ENCODE data around the gene OPN1SW.

Gene OPN1SW

DNA sequence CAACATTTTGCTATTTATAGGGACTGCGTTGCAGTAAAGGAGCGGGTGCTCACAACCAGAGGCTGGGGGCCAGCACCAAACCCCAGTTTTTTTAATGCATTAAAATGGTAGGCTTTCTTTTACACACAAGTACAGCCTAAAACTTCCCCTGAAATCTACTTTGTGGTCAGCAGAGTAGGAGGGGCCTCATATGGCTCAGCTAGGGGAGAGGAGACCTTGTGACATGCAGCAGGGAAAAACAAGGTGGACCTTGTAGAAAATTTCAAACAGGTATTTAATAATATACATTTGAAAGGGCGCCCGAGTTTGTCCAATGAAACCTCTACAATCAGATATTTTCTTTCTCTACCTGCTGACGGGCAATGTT lies 17.6 kb upstream of the OPN1SW start:
- TF ChIP-seq, protein P1, sequence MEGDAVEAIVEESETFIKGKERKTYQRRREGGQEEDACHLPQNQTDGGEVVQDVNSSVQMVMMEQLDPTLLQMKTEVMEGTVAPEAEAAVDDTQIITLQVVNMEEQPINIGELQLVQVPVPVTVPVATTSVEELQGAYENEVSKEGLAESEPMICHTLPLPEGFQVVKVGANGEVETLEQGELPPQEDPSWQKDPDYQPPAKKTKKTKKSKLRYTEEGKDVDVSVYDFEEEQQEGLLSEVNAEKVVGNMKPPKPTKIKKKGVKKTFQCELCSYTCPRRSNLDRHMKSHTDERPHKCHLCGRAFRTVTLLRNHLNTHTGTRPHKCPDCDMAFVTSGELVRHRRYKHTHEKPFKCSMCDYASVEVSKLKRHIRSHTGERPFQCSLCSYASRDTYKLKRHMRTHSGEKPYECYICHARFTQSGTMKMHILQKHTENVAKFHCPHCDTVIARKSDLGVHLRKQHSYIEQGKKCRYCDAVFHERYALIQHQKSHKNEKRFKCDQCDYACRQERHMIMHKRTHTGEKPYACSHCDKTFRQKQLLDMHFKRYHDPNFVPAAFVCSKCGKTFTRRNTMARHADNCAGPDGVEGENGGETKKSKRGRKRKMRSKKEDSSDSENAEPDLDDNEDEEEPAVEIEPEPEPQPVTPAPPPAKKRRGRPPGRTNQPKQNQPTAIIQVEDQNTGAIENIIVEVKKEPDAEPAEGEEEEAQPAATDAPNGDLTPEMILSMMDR (IDR thresholded peaks at IDR 0.05) = no peak

DNA sequence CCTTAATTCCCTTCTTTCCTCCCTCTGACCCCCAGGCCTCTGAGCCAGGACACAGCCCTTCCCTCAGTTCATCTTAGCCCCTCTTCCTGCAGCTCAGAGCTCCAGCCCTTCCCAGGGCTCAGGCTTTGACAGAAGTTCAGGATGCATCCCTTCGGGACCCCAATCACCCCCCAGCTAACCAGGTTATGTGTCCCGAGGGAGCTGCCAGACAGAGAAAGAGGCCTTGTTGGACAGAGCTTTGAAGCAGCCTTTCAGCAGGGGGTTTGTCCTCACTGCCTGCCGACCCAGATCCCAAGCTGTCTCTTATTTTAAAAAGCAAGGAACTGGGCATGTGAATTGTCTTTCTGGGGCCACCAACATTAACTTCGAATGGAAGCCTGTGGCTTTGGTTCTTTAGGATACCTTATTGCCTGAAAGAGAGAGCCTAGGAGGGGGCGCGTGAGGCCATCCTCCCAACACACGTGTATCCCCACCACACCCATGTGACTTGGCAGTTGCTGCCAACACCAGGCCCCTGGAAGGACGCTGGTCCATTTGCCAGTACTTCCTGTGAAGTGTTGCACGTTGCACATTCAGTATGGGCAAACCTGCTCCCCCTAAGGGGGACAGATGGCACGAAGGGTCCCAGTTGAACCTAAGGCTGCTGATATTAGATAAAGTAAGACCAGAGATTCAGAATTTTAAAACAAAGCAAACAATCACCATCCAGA lies 17.0 kb upstream of the OPN1SW start:
- TF ChIP-seq, protein P1 (IDR thresholded peaks at IDR 0.05) = no peak

DNA sequence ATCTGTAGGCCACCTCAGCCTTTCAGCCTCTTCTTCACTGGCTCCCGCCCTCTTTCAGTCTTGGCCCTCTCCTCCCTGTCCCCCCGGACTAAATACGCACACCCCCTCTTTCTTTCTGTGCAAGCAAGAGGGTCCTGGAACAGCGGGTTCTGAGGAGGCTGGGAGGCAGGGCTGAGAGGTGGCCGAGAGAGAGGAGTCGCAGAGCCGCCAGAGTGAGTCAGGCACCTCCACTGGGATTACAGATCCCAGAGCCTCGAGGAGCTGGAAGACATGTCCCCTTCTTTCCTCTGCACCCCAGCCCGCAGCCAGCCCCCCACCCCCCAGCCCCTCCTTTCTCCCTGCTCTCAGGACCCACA lies 16.4 kb upstream of the OPN1SW start:
- TF ChIP-seq, protein P1 (IDR thresholded peaks at IDR 0.05) = no peak

DNA sequence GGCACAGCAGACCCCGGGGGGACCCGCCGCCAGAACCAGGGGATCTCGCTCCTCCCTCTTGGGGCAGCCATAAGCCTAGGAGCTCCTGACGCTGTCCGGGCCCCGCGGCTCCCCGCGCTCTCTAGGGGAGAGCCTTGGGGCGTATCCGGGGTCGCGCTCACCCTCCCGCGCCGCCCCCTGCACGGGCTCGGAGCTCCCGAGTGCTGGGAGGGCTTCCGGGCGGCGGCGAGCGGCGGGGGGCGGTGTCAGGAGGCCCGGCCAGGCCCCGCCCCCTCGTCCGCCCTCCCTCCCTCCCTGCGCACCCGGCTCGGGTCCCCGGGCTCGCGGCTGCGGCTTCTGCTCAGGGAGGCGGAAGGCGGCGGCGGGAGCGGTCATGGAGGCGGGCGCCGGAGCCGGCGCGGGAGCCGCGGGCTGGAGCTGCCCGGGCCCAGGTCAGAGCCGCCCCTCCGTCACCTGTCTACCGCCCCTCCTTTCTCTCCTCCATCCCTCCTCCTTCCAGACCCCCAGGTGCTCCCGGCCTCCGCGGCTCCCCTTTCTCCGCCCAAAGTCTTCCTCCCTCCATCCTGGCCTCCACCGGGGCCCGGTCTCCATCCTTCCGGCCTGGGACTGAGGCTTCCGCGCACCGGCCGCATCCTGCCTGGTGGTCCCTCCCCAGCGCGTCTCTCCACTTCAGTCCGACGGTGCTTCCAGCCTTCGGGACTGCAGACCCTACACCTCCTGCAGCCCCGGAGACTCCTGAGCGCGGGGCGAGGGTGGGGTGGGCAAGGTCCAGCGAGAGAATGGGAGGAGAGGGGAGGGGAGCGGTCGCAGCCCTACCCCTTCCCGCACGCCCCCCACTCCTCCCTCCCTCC lies 15.8 kb upstream of the OPN1SW start, which contains the start of gene CCDC136:
CCDC136 (plus strand) TSS at position 848 of the 851 bp plus-strand sequence. CDS start 444 bp downstream, outside the sequence.
- TF ChIP-seq, protein P1 (IDR thresholded peaks at IDR 0.05) = no peak

DNA sequence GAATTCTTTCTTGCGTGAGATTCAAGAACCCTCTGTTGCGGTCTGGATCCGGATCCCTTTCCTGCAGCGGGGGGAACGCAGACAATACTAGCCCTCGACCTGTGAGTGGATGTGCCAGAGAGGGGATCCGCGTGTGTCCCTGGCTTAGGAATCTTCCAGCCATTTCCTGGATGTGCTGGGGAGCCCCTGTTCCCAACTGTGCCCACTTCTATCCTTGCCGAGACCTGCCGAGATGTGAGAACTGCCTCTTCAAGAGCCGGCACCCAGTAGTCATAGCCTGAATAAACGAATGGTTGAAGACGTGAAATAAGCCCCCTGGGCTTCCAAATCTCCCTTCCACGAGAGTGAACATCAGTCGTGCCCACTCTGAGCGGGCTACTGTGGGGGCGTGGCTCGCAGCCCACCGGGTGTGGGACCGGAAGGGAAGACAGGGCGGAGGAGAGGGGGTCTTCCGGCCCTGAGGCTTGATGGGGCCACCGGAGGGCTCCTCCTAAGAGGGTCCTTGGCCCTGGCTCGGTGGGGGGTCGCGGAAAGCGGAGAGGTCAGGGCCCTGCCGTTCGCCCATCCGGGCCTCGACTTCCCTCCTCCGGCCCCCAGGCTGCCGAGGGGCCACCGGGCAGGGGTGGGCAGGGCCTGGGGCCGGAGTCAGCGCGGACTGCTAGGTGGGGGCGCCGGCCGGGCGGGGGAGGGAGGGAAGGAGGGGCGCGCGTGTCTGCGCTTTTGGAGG lies 14.9 kb upstream of the OPN1SW start:
- TF ChIP-seq, protein P1 (IDR thresholded peaks at IDR 0.05) = no peak

DNA sequence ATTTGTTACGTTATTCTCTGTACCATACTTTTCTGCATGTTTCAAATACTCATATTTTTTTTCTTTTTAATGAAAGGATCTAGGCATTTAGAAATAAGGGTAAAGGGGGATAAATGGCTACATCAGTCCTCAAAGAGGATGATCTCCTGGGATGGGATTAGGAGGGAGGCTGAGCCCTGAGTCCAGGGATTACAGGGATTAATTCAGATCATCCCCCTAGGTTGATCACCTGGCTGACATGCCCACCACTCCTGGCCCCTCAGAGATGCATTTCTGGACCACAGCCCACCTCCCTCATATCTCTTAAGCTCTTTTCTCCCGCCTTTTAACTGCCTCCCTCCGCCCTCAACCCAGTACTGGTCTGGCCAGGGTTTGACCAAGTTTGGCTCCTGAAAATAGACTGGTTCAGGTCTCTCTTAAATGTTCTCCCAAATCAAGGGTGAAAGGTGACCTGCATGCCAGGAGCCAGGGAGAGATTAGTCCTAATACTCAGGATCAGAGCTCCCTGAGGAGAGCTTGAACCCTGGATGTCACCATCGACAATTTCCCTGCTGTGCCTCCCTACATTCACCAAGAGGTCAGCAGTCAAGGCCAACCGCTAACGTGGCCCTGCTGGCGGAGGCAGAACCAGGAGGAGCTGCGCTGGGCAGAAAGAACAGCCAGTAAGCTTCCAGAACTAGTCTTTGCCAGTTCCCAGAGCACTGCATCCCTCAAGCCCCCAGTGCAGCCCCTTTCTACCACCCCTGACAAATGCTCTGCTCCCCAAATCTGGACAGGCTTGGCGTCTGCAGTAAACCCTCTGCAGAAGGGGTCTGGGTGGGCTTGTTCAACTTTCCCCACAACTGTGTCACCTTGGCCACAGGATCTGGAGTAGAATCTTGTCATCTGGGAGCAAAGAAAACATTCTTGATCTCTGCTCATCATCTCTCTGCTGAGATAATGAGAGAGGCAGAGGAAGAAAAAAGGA lies 13.1 kb upstream of the OPN1SW start:
- TF ChIP-seq, protein P1 (IDR thresholded peaks at IDR 0.05) = no peak
